Right lobe of liver (tissue), 4 donors: ENCODE measurements around the gene GJC2.

ENCODE experiments used
- POLR2A ChIP-seq: fragments of 450-650 bp; IDR thresholded peaks from one replicate; pipeline ENCODE4 v1.6.1; 2017; ENCODE audit warnings: antibody characterized with exemption, mild to moderate bottlenecking
- TF ChIP-seq, protein P1 (sequence below), 4 donors: fragments of 200-600 bp in 3 of 4; fragments of 450-650 bp in 1 of 4; IDR thresholded peaks; one replicate each; pipeline versions ENCODE4 v1.5.1 to v1.8.0; 2016 to 2022; ENCODE audit warnings: antibody characterized with exemption in 4 of 4, mild to moderate bottlenecking in 2 of 4
- donor health status: DM: no; HTN: no; CAD: no.
- donor health status: DM: no; HTN: no; CAD: no.
- donor health status: DM: no; HTN: yes; CAD: no.

DNA sequence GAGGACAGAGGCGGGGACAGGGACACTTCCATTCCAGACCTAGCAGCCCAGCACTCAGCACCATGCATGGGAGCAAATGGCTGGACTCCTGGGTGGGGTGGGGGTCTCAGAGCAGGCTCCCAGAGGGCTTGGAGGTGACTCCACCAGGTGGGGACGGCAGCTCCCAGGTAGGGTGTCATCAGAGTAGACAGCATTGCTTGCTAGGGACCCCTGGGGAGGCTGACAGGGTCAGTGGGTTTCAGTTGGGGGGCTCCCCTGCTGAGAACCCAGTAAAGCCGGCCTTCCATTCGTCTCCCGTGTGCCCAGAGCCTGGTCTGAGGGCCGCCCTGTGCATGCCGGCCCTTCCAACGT is 4.8 kb upstream of the GJC2 start:
- TF ChIP-seq, protein P1, sequence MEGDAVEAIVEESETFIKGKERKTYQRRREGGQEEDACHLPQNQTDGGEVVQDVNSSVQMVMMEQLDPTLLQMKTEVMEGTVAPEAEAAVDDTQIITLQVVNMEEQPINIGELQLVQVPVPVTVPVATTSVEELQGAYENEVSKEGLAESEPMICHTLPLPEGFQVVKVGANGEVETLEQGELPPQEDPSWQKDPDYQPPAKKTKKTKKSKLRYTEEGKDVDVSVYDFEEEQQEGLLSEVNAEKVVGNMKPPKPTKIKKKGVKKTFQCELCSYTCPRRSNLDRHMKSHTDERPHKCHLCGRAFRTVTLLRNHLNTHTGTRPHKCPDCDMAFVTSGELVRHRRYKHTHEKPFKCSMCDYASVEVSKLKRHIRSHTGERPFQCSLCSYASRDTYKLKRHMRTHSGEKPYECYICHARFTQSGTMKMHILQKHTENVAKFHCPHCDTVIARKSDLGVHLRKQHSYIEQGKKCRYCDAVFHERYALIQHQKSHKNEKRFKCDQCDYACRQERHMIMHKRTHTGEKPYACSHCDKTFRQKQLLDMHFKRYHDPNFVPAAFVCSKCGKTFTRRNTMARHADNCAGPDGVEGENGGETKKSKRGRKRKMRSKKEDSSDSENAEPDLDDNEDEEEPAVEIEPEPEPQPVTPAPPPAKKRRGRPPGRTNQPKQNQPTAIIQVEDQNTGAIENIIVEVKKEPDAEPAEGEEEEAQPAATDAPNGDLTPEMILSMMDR (IDR thresholded peaks at IDR 0.05) = no peak
- TF ChIP-seq POLR2A = no peak
